ENCODE data around the gene PTPRH.
"Not testable (repeated sequence)": the region's sequence is repeated elsewhere in the genome, so short reads cannot be mapped to it uniquely, and the experiment has no call there.

The PTPRH gene

GRCh38 chr19:55158423-55158822 lies 50.9 kb downstream of the PTPRH start:
- no peak for DNase-seq (ENCODE audit: low read depth)

- DNase-seq (ENCODE audit: low read depth) = no peak
Measured at GRCh38 chr19:55157064-55157908, 52.0 kb downstream of the PTPRH start, which contains the start of gene TNNI3. TSS of gene TNNI3 (minus strand) at chr19:55157732. CDS start at chr19:55157589, 143 bp downstream.

- DNase-seq (ENCODE audit: low read depth) = peak; percentile 24
Measured at GRCh38 chr19:55156202-55157063, 52.9 kb downstream of the PTPRH start.

GRCh38 chr19:55155784-55156183 lies 53.5 kb downstream of the PTPRH start:
- DNase-seq (ENCODE audit: low read depth) = not testable (repeated sequence)

GRCh38 chr19:55153652-55154264 lies 55.5 kb downstream of the PTPRH start:
- DNase-seq (ENCODE audit: low read depth) = no peak

- DNase-seq (ENCODE audit: low read depth) = no peak
Measured at GRCh38 chr19:55152017-55152416, 57.3 kb downstream of the PTPRH start.

- DNase-seq (ENCODE audit: low read depth) = no peak
Measured at GRCh38 chr19:55149078-55150003, 60.0 kb downstream of the PTPRH start, which contains the start of gene TNNT1. TSS of gene TNNT1 (minus strand) at chr19:55149206. CDS start at chr19:55147157, 2,049 bp downstream.

GRCh38 chr19:55147545-55148251 lies 61.6 kb downstream of the PTPRH start:
- no peak for DNase-seq (ENCODE audit: low read depth)

GRCh38 chr19:55146705-55147273 lies 62.5 kb downstream of the PTPRH start:
- DNase-seq (ENCODE audit: low read depth) = no peak

GRCh38 chr19:55146078-55146704 lies 63.1 kb downstream of the PTPRH start:
- DNase-seq (ENCODE audit: low read depth) = no peak

GRCh38 chr19:55145232-55145631 lies 64.1 kb downstream of the PTPRH start:
- DNase-seq (ENCODE audit: low read depth) = no peak

- no peak for DNase-seq (ENCODE audit: low read depth)
Measured at GRCh38 chr19:55141696-55142095, 67.6 kb downstream of the PTPRH start.

- no peak for DNase-seq (ENCODE audit: low read depth)
Measured at GRCh38 chr19:55137915-55138314, 71.4 kb downstream of the PTPRH start.

- DNase-seq (ENCODE audit: low read depth) = no peak
Measured at GRCh38 chr19:55136399-55137102, 72.8 kb downstream of the PTPRH start.

GRCh38 chr19:55134736-55135135 lies 74.6 kb downstream of the PTPRH start:
- no peak for DNase-seq (ENCODE audit: low read depth)

GRCh38 chr19:55133639-55134444 lies 75.5 kb downstream of the PTPRH start:
- no peak for DNase-seq (ENCODE audit: low read depth)

GRCh38 chr19:55132453-55133129 lies 76.7 kb downstream of the PTPRH start:
- no peak for DNase-seq (ENCODE audit: low read depth)

GRCh38 chr19:55131421-55131820 lies 77.9 kb downstream of the PTPRH start:
- no peak for DNase-seq (ENCODE audit: low read depth)
